Peyer's patch (tissue), 4 donors: ENCODE results near the gene PPP1R8. TPM values are rescaled to one million over a fixed set of nuclear protein-coding genes. Genes with fewer than 3 reads are reported as not detected.
"Not testable (repeated sequence)": the region's sequence is repeated elsewhere in the genome, so short reads cannot be mapped to it uniquely, and the experiment has no call there.

Source experiments
- DNase-seq, 3 donors: peaks; one replicate each; pipeline ENCODE4 v3.0.0-alpha.2; 2017 to 2019
- H3K27ac ChIP-seq, 4 donors: fragments of 200-600 bp; sonication (generic); one replicate each; pipeline ENCODE4 v1.5.1; 2016 to 2019
- H3K27me3 ChIP-seq, 2 donors: fragments of 200-600 bp; sonication (generic); one replicate each; pipeline ENCODE4 v1.5.1; 2019
- H3K36me3 ChIP-seq, 3 donors: fragments of 200-600 bp; sonication (generic); one replicate each; pipeline ENCODE4 v1.5.1; 2016 to 2019
- H3K4me1 ChIP-seq, 4 donors: fragments of 200-600 bp; sonication (generic); one replicate each; pipeline ENCODE4 v1.5.1; 2016 to 2019
- H3K4me3 ChIP-seq, 4 donors: fragments of 200-600 bp; sonication (generic); 1 replicate in 3 of 4; 2 replicates in 1 of 4; pipeline ENCODE4 v1.5.1; 2016 to 2019; ENCODE audit warnings: mild to moderate bottlenecking in 1 of 4
- H3K9me3 ChIP-seq, 4 donors: fragments of 200-600 bp; sonication (generic); one replicate each; pipeline ENCODE4 v1.5.1; 2016 to 2019; ENCODE audit warnings: mild to moderate bottlenecking in 1 of 4
- POLR2A ChIP-seq, 2 donors: fragments of 450-650 bp; IDR thresholded peaks; one replicate each; pipeline ENCODE4 v1.5.1; 2017; ENCODE audit warnings: antibody characterized with exemption in 2 of 2, mild to moderate bottlenecking in 2 of 2, moderate library complexity in 2 of 2
- total RNA-seq, 4 donors: library from RNA; depleted of rRNA; stranded (reverse); fragments of >200 nt; gene quantifications; one replicate each; pipeline ENCODE4 v1.1.0, GENCODE V29; 2016
- TF ChIP-seq, protein P1 (sequence below), 6 experiments: fragments of 450-650 bp in 4 of 6; fragments of 200-600 bp in 2 of 6; sonication (generic) in 1 of 6; IDR thresholded peaks; one replicate each; pipeline ENCODE4 v1.5.1; 2017 to 2019; ENCODE audit warnings: antibody characterized with exemption in 6 of 6, mild to moderate bottlenecking in 3 of 6, moderate library complexity in 1 of 6

PPP1R8 gene
- total RNA-seq, 4 donors from 2014 or later: 19.1 to 82.5 (median 27.0) TPM

DNA sequence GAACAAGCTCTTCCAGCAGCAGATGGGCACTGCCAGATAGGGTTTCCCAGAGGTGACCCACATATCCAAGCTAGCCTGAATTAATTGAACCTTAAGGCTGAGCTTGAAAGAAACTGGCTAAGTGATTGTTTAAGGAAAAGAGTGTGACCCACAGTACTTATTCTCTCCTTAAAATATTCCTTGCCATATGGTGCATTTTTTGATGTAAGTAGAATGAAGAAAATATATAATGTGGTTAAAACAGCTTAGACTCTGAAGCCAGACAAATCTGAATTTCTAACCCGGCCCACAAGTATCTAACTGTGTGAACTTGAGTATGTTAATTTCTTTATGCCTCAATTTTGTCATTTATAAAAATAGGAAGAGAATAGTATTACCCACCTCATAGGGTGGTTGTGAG, 4.9 kb downstream of the PPP1R8 start:
- no peak overlapping the region for H3K27ac ChIP-seq
- H3K4me3 ChIP-seq: no peak overlapping the region
- no peak for DNase-seq
- H3K4me1 ChIP-seq: peaks cover 0 to 14% (median 3%) of the 10 kb centered on the region in 4 donors
- H3K36me3 ChIP-seq: peaks cover 0 to 49% (median 0%) of the 10 kb centered on the region in 3 donors
- no peaks in the 10 kb centered on the region for H3K27me3 ChIP-seq
- TF ChIP-seq, protein P1, sequence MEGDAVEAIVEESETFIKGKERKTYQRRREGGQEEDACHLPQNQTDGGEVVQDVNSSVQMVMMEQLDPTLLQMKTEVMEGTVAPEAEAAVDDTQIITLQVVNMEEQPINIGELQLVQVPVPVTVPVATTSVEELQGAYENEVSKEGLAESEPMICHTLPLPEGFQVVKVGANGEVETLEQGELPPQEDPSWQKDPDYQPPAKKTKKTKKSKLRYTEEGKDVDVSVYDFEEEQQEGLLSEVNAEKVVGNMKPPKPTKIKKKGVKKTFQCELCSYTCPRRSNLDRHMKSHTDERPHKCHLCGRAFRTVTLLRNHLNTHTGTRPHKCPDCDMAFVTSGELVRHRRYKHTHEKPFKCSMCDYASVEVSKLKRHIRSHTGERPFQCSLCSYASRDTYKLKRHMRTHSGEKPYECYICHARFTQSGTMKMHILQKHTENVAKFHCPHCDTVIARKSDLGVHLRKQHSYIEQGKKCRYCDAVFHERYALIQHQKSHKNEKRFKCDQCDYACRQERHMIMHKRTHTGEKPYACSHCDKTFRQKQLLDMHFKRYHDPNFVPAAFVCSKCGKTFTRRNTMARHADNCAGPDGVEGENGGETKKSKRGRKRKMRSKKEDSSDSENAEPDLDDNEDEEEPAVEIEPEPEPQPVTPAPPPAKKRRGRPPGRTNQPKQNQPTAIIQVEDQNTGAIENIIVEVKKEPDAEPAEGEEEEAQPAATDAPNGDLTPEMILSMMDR (IDR thresholded peaks at IDR 0.05): no peak
- TF ChIP-seq POLR2A (IDR thresholded peaks at IDR 0.05): no peak
- no peaks in the 10 kb centered on the region for H3K9me3 ChIP-seq

DNA sequence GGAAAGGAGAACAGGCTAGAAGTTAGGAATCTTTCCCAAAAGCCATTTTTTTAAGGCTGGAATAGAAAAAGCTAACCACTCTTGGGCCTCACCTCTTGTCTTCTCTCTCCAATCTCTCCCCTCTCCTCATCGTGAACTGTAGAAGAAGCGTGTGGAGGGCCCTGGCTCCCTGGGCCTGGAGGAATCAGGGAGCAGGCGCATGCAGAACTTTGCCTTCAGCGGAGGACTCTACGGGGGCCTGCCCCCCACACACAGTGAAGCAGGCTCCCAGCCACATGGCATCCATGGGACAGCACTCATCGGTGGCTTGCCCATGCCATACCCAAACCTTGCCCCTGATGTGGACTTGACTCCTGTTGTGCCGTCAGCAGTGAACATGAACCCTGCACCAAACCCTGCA, 19.4 kb downstream of the PPP1R8 start:
- DNase-seq: peak in 1 of 3 donors; percentile 15
- no peak for TF ChIP-seq POLR2A (IDR thresholded peaks at IDR 0.05)
- TF ChIP-seq, protein P1 (IDR thresholded peaks at IDR 0.05): no peak
- peaks cover 0 to 71% (median 0%) of the 10 kb centered on the region in 3 donors for H3K36me3 ChIP-seq
- H3K9me3 ChIP-seq: no peaks in the 10 kb centered on the region
- H3K4me3 ChIP-seq: no peak overlapping the region
- H3K27ac ChIP-seq: no peak overlapping the region
- H3K27me3 ChIP-seq: no peaks in the 10 kb centered on the region
- no peaks in the 10 kb centered on the region for H3K4me1 ChIP-seq

DNA sequence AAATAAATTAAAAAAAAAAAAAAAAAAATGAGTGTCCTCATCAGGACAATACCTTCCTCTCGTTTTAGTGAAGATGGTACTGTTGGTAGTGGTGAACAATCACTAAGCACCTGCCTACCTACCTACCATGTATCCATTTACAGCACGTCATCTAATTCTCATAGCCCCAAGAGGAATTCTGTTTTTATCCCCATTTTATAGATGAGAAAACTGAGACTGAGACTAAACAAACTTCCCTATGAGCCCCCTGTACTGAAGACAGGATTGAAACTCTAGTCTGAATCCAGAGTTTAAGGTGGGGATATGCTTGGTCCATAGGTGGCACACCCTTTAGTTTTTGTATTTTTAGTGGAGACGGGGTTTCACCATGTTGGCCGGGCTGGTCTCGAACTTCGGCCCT, 24.5 kb downstream of the PPP1R8 start:
- H3K9me3 ChIP-seq: no peaks in the 10 kb centered on the region
- peaks cover 0 to 4% (median 0%) of the 10 kb centered on the region in 4 donors for H3K4me1 ChIP-seq
- DNase-seq: no peak
- H3K36me3 ChIP-seq: peaks cover 0 to 19% (median 0%) of the 10 kb centered on the region in 3 donors
- H3K27me3 ChIP-seq: no peaks in the 10 kb centered on the region
- no peak overlapping the region for H3K4me3 ChIP-seq
- no peak for TF ChIP-seq POLR2A (IDR thresholded peaks at IDR 0.05)
- H3K27ac ChIP-seq: no peak overlapping the region

DNA sequence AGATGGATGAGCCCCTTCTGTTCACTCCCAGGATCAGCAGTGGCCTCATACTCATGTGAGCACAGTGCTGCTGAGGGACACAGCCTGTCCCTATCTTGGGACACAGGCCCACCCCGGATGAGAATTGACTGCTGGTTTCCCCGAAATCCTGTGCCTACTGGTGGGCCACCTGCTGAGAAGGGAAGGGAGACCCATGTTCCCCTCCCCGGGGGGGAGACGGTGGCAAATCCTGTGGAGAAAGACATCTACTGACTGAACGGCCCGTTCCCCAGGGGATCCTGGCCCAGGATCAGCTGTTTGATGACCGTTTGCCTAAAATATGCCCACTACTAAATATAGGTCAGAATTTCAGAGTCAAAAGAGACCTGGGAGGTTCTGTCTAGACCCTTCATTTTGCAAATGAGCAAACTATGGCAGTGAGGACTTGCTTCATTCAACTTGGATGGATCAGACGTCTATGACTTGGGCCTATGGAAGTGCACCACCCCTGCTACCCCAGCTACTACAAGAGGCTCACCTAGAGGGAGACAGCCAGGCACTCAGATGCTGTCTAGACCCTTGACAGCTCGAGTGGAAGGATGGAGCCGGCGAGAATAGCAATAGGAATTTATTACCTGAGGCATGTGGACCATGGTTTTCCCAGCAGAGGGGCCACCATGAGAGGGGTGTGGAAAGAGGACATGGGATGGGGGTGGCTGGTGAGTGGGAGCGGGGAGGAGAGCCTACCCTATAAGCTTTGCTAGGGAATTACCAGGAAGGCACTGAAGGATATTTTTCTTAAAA, 26.2 kb downstream of the PPP1R8 start:
- no peak for TF ChIP-seq POLR2A (IDR thresholded peaks at IDR 0.05)
- TF ChIP-seq, protein P1 (IDR thresholded peaks at IDR 0.05): no peak
- H3K4me1 ChIP-seq: peaks cover 0 to 4% (median 0%) of the 10 kb centered on the region in 4 donors
- H3K9me3 ChIP-seq: no peaks in the 10 kb centered on the region
- H3K4me3 ChIP-seq: no peak overlapping the region
- peak in 1 of 3 donors; percentile 37 for DNase-seq
- H3K36me3 ChIP-seq: peaks cover 0 to 3% (median 0%) of the 10 kb centered on the region in 3 donors
- no peak overlapping the region for H3K27ac ChIP-seq
- no peaks in the 10 kb centered on the region for H3K27me3 ChIP-seq

DNA sequence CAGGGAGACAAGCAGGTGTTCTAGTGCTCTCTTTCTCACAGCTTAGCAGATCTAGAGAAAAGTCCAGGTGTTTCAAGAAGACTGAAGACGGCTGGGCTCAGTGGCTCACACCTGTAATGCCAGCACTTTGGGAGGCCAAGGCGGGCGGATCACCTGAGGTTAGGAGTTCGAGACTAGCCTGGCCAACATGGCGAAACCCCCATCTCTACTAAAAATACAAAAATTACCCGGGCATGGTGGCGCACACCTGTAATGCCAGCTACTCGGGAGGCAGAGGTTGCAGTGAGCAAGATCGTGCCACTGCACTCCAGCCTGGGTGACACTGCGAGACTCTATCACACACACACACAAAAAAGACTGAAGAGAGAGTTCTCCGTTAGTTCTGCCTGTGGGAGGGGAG, 27.0 kb downstream of the PPP1R8 start:
- H3K27ac ChIP-seq, H3K4me3 ChIP-seq, H3K27me3 ChIP-seq, H3K9me3 ChIP-seq, DNase-seq, H3K36me3 ChIP-seq, H3K4me1 ChIP-seq: not testable (repeated sequence)

DNA sequence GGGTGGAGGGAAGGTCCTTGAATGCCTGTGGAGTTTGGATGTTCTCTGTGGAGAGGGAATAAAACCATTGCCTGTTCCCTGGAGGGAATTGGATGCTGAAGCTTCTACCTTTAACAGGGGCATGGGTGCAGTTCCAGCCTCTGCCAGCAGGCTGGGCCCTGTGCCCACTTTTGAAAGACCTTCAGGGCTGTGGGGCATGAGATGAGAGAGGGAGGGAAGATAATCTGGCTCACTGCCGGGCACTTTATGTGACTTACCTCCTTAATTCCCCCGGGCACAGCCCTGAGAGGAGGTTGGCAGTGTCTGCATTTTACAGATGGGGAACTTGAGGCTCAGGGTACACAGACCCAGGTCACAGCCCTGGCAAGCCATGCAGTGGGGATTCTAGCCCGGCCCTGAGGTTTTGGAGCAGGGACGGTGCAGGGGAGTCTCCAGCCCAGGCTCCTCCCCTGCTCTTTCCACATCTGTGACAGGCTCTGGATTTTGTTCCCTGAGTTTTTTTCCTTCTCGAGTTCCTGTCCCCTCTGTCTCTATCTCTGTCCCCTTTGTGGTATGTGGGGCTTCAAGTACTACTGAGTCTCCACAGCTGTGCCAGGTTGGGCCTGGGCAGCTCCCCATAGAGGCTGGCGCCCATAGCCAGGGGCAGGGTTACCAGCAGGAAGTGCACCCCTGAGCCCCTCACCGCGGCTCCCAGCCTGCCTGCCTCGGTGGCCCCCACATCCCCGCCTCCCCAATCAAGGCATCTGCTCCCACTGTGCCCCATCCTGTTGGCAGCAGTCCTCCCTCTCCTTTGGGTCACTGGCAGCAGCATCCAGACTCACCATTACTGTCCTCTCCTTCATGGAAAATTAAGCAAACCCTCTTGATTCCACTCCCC, 27.7 kb downstream of the PPP1R8 start:
- Histone ChIP-seq H3K36me3 (no peaks in the 10 kb centered on the region), H3K27ac (peak overlapping the region in 1 of 4 donors; percentile 26), H3K4me3 (no peak overlapping the region), H3K9me3 (no peaks in the 10 kb centered on the region), H3K27me3 (no peaks in the 10 kb centered on the region), H3K4me1 (peaks cover 0 to 11% (median 5%) of the 10 kb centered on the region in 4 donors)
- no peak for TF ChIP-seq POLR2A (IDR thresholded peaks at IDR 0.05)
- TF ChIP-seq, protein P1 (IDR thresholded peaks at IDR 0.05): peak; percentile 95 to 98 (median 96)
- peak; percentile 86 to 96 (median 91) for DNase-seq
